Measurements from ENCODE around the gene PA2G4.
A peak's percentile ranks its signal among the peaks of the same experiment; 100 is the strongest.
"Not testable (repeated sequence)": the region's sequence is repeated elsewhere in the genome, so short reads cannot be mapped to it uniquely, and the experiment has no call there.

PA2G4 gene

DNA sequence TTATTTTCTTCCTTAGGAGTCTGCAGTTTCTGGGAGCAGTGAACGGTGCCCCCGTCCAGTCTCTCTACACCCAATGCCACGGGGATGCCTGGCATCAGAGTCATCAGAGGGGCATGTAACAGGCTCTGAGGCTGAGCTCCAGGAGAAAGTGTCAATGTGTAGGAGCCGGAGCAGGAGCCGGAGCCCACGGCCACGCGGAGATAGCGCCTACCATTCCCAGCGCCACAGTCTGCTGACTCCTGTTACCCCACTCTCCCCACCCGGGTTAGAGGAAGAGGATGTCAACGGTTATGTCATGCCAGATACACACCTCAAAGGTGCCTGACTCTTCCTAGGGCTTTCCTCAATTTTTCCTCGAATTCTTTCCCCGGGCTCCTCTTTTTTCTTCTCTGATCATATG lies 3.3 kb upstream of the PA2G4 start:
- FAIRE-seq, result no peak

DNA sequence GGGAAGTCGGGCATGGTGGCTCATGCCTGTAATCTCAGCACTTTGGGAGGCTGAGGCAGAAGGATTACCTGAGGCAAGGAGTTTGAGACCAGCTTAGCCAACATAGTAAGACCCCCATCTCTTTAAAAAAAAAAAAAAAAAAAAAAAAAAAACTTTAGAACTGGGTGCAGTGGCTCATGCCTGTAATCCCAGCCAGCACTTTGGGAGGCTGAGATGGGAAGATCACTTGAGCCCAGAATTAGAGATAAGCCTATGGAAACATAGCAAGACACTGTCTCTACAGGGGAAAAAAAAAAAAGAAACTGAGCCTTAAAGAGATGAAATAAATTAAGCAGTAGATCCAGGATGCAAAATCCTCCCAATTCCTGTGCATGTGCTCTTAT lies 1.7 kb upstream of the PA2G4 start:
- no peak for FAIRE-seq

DNA sequence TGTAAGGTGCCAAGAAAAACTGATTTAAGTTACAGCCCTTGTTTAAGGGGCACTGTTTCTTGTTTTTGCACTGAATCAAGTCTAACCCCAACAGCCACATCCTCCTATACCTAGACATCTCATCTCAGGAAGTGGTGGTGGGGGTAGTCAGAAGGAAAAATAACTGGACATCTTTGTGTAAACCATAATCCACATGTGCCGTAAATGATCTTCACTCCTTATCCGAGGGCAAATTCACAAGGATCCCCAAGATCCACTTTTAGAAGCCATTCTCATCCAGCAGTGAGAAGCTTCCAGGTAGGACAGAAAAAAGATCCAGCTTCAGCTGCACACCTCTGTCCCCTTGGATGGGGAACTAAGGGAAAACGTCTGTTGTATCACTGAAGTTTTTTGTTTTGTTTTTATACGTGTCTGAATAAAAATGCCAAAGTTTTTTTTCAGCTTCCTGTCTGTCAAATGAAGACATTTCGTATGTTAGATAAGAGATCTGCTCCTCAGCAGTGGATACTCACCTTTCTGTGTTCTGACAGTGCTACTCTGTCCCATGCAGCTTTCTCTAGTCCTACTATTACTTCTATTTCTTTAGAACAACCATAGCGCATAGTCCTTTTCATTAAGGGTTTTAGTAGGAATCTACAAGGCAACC lies 1.2 kb upstream of the PA2G4 start:
- FAIRE-seq, result no peak

DNA sequence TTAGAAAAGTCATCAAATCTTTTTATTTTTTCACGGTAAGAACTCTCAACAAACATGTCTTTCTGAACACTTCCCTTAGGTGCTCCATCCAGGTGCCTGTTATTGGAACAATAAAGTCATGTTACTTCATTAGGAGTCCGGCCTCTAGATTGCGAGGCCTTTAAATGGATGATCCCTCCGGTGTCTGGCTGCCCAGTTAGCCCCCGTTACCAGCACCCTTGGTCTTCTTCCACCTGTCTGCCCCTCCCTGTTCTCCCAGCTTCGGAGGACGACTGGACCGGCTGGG lies 593 bp upstream of the PA2G4 start:
- FAIRE-seq, result no peak

DNA sequence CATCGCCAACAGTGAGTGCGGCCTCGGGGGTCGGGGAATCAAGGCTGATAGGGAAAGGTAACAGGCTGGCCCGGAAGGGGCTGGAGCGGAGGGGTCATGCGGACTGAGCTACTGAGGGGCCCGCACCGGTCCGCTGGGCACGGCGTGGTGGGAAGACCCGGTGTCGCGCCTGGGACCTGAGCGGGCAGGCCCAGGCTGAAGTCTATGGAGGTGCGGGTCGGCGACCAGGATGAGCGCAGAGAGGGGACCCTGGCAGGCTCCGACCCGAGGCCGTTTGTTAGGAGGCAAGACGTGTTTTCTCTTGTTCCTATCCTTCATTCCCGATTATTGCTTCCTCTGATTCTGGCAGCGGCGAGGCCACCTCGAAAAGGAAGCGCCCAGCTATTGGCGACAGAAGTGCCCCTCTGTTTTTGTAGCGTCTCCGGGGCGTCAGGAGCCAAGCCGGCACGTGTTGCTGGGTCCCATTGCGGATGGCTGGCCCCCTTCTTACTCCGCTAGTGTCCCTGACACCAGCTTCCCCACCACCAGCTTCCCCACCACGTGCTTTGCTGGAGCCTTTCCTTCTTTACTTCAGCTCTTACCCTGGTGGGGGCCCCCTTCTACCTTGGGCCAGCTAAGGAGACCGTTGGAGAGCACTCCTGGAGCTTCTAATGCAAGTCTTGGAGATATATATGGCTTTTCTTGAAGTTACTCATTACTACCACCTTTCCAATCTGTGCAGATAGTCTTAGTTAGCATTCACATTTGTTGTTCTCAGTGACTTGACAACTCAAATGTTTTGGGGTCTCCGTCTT lies 653 bp downstream of the PA2G4 start:
- no peak for FAIRE-seq

DNA sequence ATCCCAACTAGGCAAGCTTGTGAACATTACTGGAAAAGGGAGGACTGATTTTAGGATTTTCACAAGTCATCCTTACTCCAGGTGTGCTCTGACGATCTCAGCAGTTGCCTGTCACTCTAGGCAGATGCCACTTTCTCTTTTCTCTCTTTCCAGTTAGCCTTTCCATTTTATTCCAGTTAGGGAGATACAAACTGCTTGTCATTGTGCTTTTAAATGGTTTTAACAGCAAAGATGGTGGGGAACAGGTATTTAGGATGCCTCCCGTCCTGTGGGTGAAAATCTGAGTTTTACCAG lies 1.2 kb downstream of the PA2G4 start:
- FAIRE-seq, result no peak

DNA sequence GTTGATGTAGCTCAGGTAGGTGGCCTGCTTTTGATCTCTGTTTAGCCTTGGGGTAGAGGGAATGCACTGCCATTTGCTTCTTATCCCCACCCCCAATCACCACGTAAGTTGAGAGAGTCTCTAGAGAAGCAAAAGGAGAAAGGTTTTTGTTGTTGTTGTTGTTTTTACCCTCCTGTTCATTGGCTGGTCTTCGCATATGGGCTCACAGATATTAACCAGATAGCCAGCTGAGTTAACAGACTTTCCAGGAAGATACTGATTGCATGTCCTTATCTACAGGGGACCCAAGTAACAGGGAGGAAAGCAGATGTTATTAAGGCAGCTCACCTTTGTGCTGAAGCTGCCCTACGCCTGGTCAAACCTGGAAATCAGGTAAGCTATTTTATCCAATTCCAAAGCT lies 2.9 kb downstream of the PA2G4 start:
- no peak for FAIRE-seq

DNA sequence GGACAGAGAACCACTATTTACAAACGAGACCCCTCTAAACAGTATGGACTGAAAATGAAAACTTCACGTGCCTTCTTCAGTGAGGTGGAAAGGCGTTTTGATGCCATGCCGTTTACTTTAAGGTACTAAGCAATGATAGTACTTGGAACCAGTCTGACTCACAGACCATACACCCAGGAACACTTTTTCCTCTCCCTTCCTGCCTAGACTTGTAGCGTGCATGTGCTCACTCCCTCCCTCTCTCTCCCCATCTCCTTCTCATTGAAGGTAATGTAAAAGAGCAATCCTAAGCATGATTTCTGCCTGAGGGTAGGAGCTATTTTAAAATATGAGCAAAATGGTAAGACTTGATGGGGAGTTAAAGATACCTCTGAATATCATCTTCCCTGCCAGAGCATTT lies 6.2 kb downstream of the PA2G4 start:
- no peak for FAIRE-seq

DNA sequence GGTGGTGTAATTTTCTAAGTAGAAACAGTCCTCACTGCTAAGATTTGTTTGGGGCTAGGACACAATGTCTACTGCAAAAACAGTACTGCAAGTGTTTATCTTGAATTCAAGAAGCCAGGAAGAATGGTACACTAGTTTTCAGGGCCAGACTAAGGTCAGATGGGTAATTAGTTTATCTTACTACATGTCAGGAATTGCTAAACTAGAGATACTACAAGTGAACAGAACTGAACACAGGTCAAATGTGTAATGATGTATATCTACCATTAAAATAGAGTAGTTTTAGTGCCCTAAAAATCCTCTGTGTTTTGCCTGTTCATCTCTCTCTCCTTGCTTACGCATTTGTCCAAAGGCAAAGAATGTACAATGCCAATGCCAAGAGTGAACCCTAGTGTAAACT lies 9.7 kb downstream of the PA2G4 start:
- no peak for FAIRE-seq

DNA sequence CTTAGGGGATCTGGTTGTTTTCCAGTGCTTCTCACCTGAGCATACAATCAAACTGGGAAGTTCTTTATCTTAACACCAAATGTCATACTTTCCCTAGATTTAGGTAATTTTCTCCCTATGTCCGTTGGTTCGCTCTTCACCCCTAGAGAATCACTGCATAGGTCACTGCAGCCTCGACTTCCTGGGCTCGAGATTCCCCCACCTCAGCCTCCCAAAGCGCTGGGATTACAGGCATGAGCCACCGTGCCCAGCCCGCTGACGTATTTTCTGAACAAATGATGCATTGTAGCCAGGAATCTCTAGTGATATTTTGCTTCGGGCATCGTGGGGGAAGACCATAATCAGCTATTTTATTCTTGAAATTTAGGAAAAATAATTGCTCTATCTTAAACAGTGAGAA lies 11.0 kb downstream of the PA2G4 start:
- FAIRE-seq, result no peak

DNA sequence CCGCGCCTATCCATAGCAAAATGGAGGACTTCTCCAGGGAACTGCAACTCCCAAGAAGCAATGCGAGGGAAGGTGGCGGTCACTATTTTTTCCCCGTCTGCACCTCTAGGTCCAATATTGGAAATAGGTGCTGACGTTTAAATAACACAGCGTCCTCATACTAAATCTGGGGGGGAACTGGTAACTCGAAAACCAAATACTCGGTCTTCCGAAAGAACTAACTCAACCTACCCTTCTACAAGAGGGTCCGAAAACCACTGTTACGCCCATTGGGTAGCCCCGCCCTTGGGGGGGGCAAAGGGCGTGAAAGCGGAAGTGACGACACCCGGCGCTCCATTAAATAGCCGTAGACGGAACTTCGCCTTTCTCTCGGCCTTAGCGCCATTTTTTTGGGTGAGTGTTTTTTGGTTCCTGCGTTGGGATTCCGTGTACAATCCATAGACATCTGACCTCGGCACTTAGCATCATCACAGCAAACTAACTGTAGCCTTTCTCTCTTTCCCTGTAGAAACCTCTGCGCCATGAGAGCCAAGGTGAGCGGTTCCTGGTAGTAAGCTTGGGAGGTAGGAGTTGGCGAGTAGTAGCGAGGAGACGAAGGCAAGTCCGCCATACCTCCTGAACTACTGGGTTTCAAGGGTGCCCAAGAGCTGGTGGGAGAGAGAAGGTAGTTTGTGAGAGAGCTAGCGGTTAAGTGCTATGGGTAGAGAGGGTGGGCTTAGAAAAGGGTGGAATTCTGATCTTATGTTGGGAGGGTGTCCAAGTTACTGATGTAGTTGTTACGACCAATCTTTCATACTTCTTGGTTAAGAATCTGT lies 12.1 kb downstream of the PA2G4 start, which contains the start of gene RPL41:
Gene RPL41 (plus strand): TSS at position 367 of the 815 bp plus-strand sequence.
- FAIRE-seq, result peak; percentile 68

DNA sequence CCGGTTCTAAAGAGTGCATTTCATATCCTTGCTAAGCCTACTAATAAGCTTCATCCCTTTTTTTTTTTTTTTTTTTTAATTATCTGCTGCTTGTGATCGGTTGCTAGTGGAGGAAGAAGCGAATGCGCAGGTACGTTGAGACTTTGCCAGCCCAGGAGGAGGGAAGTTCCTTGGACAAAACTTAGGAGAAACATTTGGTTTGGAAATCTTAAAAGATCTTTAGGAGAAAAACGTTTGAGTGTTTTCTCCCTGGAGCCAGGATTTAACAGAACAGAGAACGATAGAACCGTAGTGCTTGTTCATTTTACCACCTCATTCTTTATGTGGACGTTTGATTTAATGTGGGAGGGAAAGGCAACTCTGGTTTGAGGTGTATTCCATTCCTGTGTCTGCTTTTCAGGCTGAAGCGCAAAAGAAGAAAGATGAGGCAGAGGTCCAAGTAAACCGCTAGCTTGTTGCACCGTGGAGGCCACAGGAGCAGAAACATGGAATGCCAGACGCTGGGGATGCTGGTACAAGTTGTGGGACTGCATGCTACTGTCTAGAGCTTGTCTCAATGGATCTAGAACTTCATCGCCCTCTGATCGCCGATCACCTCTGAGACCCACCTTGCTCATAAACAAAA lies 12.8 kb downstream of the PA2G4 start:
- FAIRE-seq, result not testable (repeated sequence)

DNA sequence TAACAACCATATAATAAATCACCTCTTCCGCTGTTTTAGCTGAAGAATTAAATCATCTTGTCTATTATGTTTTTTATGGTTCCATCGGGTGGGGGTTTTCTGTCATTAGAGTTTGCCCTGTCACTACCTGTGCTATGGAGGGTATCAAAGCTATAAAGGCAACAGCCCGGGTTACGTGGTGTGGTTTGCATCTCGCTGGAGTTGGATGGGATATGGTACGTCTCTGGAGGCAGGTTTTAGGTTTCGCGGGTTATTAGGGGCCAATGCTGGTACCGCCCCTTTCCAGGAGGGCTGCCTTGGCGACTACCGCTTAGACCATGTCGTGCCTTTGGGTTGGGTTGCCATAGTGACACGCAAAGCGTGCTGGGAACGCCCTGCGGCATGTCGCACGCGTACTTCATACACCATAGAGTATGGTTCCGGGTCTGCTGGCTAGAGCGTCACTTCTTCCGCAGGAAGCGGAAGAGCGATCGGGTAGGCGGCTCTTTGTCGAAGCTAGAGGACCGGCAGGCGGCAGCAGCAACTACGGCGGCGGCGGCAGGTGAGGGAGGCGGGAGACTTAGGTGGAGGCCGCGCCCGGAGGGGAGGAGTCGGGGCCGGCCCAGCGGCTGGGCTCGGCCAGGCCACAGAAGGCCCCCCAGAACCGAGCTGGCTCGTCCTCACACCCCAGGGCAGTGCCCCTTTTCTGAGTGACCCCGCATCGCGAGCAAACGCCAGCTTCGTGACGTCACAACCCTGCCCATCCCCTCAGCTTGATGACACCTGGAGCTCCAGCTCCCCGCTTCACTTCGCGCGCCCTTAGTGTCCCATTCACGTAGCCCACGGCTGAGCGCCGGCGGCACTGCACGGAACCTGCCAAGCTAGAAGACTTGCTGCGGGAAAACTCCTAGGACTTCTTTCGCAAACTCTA lies 13.7 kb downstream of the PA2G4 start, which contains the start of gene ZC3H10:
Gene ZC3H10 (plus strand): TSS at position 489 of the 910 bp plus-strand sequence. CDS start 2,297 bp downstream, outside the sequence.
- FAIRE-seq, result peak; percentile 88

DNA sequence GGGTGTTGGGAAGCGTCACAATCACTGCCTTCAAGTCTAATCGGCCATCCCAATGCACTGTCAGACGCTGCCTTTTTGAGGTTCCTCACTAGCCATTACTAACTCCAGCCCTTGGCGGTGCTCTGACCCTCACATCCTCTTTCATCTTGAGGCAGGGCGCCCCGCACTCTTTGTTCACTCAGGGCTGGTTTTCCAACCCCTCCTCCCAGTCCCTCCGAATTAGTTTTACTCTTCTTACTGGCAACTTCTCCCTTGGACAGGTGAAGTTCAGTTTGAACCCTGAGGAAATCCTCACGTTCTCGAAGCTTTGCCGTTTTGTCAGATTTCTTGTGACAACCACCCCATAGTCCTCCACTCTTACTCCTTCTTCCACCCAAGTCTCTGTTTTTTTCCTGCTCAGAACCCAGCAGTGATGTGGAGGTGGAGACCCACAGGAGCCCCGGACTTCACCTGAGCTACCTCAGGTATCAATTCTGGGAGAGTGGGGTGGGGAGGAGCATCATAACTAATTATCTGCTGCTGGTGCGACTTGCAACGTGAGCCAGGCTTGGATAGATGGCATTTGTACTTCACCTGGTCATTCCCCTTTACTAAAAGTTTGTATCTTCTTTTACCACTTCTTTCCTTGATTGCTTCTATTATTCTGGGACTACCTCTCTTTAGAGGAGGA lies 14.5 kb downstream of the PA2G4 start:
- no peak for FAIRE-seq

DNA sequence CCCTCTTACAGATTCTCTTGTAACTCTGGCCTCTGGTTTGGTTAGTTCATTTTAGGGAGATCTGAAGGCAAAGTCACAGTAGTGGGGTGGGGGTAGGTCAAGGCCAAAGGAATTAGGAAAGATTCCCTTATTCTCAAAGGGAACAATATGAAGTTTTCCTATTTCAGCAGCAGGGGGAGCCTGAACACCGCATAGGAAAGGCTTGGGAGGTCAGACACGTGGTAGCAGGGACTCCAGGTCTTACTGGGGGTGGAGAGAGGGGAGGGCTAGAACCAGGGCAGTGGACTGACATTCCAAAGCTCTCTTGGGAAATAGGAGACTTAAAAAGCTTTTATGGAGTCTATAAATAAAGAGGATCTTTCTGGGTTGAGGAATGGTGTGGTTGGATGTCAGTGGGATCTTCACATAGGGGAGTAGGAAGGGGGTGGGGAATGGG lies 15.0 kb downstream of the PA2G4 start:
- no peak for FAIRE-seq

DNA sequence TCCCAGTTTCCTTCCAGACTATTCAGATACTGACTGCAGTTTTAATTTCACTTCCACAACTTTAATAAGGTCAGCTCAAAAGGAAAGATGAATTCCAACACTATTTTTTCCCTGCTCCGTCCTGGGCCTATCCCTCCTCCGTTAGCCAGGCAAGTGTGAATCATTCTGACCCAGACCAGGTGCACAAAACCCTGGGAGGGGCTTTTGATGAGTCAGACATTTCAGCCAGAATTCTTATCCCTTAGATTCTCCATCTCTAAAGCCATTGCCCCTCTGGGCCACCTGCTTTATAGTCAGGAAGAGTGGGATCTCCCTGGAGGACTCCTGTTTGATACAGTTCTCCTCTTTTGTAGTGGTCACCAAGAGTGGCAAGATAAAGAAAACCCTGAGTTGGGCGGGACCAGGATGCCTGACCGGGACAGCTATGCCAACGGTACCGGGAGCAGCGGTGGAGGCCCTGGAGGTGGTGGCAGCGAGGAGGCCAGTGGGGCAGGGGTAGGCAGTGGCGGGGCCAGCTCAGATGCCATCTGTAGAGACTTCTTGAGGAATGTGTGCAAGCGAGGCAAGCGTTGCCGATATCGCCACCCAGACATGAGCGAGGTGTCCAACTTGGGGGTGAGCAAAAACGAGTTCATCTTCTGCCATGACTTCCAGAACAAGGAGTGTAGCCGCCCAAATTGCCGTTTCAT lies 15.9 kb downstream of the PA2G4 start:
- FAIRE-seq, result no peak

DNA sequence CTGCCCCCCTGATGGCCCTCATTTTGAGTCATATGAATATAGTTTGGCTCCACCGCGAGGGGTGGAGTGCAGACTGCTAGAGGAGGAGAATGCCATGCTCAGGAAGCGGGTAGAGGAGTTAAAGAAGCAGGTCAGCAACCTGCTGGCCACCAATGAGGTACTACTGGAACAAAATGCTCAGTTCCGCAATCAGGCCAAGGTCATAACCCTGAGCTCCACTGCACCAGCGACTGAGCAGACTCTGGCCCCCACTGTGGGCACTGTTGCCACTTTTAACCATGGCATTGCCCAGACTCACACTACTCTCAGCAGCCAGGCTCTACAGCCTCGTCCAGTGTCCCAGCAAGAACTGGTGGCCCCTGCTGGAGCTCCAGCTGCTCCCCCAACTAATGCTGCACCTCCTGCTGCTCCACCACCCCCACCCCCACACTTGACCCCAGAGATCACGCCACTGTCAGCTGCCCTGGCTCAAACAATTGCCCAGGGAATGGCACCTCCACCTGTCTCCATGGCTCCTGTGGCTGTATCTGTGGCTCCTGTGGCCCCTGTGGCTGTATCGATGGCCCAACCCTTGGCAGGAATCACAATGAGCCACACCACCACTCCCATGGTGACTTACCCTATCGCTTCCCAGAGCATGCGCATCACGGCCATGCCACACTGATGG lies 17.0 kb downstream of the PA2G4 start:
- no peak for FAIRE-seq

DNA sequence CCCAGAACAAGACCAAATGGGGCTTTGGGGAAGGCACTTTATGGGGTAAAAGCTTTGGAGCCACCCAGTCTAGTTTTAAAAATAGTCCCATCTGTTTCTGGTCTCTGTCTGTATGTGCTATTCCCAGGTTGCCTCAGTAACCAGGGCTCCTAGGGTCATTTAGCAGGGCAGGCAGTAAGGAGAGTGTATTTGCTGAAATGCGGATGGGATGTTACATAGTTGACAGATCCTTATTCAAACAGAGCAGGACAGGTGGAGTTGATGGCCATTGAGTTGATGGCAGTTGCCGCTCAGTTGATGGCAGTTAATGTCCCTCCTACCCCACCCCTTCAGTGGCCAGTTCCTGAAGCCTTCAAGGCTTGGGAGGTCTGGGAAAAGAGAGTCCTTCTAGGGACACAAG lies 18.3 kb downstream of the PA2G4 start:
- FAIRE-seq, result no peak

DNA sequence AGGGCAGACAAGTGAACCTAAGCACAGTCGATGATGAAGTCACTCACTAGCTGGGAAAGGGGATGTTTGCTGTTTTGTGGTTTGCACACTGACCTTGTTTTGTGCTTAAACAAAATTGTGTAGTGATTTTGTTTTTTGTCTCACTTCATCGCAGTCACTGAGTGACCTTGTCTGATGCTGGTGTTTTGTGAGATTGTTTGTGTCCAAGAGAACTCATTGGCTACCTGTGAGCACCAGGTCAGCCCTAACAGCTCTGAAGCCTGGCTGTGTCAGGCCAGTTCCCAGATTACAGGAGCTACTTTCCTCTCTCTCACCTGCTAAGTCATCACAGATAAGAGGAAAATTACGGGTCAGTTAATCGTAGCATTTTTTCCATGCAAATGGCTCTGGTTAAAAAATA lies 19.8 kb downstream of the PA2G4 start:
- FAIRE-seq, result no peak

DNA sequence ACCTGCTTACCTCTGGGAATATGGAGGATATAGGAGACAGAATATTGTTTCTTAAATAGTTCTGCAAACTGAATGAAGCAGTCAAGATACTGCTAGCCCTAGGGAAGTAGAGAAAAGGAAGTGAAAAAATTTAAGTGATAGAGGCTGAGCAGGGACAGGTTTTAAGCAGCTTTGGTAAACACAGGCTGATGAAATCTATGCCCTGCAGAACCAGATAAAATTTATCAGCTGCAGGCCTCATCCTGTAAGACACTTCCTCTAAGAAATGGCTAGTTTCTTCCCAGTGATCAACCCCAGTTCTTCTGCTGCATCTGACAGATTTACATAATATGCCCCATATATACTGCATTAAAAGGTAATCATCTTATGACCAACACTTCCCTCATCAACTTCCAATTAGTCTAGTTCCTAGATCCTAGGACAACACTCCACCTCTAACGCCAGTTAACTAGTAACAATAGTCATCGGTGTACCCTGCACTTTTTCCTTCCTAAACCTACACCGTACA lies 22.4 kb downstream of the PA2G4 start:
- no peak for FAIRE-seq

All from TTC549 (cell line).